ENCODE data around the gene WNK4. TPM values are rescaled to one million over a fixed set of nuclear protein-coding genes. Genes with fewer than 3 reads are reported as not detected.
A peak's percentile ranks its signal among the peaks of the same experiment; 100 is the strongest.

WNK4 gene
- total RNA-seq, 2 donors from 2014 or later = 32.6 to 54.6 TPM

GRCh38 chr17:42744806-42745617 is 35.4 kb upstream of the WNK4 start, which contains the start of gene EZH1:
TSS of gene EZH1 (minus strand) at chr17:42745040. CDS start at chr17:42728941, 16,099 bp downstream.
- H3K36me3 ChIP-seq = no peaks in the 10 kb centered on the region
- H3K4me3 ChIP-seq = peak within 1 kb of the TSS; percentile 67
- intact Hi-C loops (cut with DNase I) = no loop called here
- no peaks in the 10 kb centered on the region for H3K27me3 ChIP-seq
- peak; percentile 89 for DNase-seq
- H3K9me3 ChIP-seq = no peaks in the 10 kb centered on the region
- no peaks in the 10 kb centered on the region for H3K4me1 ChIP-seq
- H3K27ac ChIP-seq = peak within 1 kb of the TSS; percentile 75
- peak within 1 kb of the TSS; percentile 83 to 89 for H3K9ac ChIP-seq (ENCODE audit: low read depth in 2 of 2, low read length in 2 of 2)
- TF ChIP-seq, protein P1, sequence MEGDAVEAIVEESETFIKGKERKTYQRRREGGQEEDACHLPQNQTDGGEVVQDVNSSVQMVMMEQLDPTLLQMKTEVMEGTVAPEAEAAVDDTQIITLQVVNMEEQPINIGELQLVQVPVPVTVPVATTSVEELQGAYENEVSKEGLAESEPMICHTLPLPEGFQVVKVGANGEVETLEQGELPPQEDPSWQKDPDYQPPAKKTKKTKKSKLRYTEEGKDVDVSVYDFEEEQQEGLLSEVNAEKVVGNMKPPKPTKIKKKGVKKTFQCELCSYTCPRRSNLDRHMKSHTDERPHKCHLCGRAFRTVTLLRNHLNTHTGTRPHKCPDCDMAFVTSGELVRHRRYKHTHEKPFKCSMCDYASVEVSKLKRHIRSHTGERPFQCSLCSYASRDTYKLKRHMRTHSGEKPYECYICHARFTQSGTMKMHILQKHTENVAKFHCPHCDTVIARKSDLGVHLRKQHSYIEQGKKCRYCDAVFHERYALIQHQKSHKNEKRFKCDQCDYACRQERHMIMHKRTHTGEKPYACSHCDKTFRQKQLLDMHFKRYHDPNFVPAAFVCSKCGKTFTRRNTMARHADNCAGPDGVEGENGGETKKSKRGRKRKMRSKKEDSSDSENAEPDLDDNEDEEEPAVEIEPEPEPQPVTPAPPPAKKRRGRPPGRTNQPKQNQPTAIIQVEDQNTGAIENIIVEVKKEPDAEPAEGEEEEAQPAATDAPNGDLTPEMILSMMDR (IDR thresholded peaks at IDR 0.05) = no peak

DNA sequence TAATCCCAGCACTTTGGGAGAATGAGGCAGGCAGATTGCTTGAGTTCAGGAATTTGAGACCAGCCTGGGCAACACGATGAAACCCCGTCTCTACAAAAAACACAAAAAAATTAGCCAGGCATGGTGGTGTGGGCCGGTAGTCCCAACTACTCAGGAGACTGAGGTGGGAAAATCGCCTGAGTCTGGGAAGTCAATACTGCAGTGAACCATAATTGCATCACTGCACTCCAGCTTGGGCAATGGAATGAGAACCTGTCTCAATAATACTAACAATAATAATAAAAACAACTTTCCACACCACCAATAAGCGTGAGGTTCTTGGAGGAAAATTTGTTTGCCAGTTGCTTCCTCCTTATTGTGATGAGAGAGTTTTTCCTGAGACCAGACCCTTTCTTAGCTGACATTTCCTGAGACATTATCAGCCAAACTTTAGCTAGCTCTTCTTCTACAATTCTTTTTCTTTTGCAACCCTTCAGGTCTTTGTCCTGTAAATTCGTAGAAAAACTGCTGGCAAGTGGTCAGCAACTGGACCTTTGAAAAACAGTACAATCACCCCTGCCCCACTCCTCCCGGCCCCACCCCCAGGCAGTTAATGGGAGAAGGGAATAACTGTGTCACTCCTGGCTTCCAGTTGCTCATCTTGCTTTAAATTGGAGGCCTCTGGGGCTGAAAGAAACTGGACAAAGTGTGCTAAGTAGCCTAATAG is 32.1 kb upstream of the WNK4 start:
- Histone ChIP-seq H3K4me3 (no peak overlapping the region), H3K36me3 (no peaks in the 10 kb centered on the region), H3K9ac (ENCODE audit: low read depth in 2 of 2, low read length in 2 of 2) (no peak overlapping the region), H3K4me1 (no peaks in the 10 kb centered on the region), H3K27me3 (no peaks in the 10 kb centered on the region), H3K9me3 (no peaks in the 10 kb centered on the region), H3K27ac (no peak overlapping the region)
- TF ChIP-seq, protein P1 (IDR thresholded peaks at IDR 0.05) = no peak
- intact Hi-C loops (cut with DNase I) = no loop called here
- DNase-seq = no peak

DNA sequence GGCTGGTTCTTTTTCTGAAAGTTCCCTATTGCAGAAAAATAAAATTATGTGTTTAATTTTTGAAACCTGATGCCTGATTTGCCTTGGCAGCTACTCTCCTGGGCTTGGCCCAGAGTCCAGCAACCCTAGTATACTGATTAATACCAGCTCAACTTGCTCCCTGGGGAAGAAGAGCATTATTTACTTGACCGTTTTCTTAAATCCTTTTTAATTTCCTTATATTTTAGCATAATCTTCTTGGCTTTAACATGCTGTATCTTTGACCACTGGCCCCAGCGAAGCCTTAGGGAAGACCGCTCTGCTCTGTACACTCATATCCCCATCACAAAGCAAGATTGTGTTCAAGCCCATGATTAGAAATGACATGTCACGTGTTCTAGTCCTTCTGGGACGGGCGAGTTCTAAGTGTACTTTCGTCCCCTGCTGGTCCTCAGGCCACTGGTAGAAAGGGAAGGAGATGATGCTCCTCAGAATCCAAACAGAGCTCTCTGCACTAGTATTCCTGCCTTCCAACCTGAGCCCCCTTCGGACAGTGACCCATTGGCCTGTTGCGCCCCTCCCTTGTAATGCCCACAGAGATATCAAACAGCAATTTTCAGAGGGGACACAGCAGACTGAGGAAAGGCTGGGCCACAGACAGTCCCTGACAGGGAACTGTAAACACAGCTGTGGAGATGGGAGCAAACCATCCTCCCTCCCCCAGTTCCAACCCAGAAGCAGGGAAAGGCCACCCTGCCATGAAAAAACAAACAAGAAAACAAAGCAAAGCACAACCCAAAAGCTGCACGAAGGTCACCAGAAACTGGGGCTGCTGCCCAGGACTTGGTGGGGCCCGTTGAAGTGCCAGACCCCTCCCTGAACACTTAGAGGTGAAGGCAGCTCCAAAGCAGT is 31.3 kb upstream of the WNK4 start:
- H3K27me3 ChIP-seq = no peaks in the 10 kb centered on the region
- no peaks in the 10 kb centered on the region for H3K36me3 ChIP-seq
- intact Hi-C loops (cut with DNase I) = no loop called here
- no peaks in the 10 kb centered on the region for H3K4me1 ChIP-seq
- no peak overlapping the region for H3K9ac ChIP-seq (ENCODE audit: low read depth in 2 of 2, low read length in 2 of 2)
- no peak overlapping the region for H3K4me3 ChIP-seq
- DNase-seq = no peak
- no peaks in the 10 kb centered on the region for H3K9me3 ChIP-seq
- H3K27ac ChIP-seq = no peak overlapping the region
- TF ChIP-seq, protein P1 (IDR thresholded peaks at IDR 0.05) = no peak

- H3K9ac ChIP-seq (ENCODE audit: low read depth in 2 of 2, low read length in 2 of 2) = no peak overlapping the region
- no peak overlapping the region for H3K4me3 ChIP-seq
- H3K9me3 ChIP-seq = no peaks in the 10 kb centered on the region
- TF ChIP-seq, protein P1 (IDR thresholded peaks at IDR 0.05) = no peak
- intact Hi-C loops (cut with DNase I) = no loop called here
- H3K36me3 ChIP-seq = no peaks in the 10 kb centered on the region
- no peaks in the 10 kb centered on the region for H3K4me1 ChIP-seq
- no peaks in the 10 kb centered on the region for H3K27me3 ChIP-seq
- DNase-seq = no peak
- H3K27ac ChIP-seq = no peak overlapping the region
Observed at GRCh38 chr17:42750739-42751344, 29.6 kb upstream of the WNK4 start.

- Histone ChIP-seq H3K9me3 (no peaks in the 10 kb centered on the region), H3K27me3 (no peaks in the 10 kb centered on the region), H3K4me1 (no peaks in the 10 kb centered on the region), H3K9ac (ENCODE audit: low read depth in 2 of 2, low read length in 2 of 2) (peak overlapping the region in 1 of 2 donors; percentile 2), H3K36me3 (no peaks in the 10 kb centered on the region), H3K4me3 (no peak overlapping the region), H3K27ac (no peak overlapping the region)
- TF ChIP-seq, protein P1 (IDR thresholded peaks at IDR 0.05) = no peak
- intact Hi-C loops (cut with DNase I) = no loop called here
- DNase-seq = no peak
Observed at GRCh38 chr17:42751628-42752027, 28.8 kb upstream of the WNK4 start.
